Endothelial cell of umbilical vein (primary cell): Measurements from ENCODE around the gene MED26. TPM values are rescaled to one million over a fixed set of nuclear protein-coding genes. Genes with fewer than 3 reads are reported as not detected.

Source experiments
- BruUV-seq: library from RNA; stranded (reverse); fragments of 400-500 nt; replicated peaks from 2 replicates; lab custom pipeline; 2021; lab: Mats Ljungman, UMichigan
- CTCF ChIA-PET: fragments of 300-600, 350-600 bp; sonication (Branson Sonifier 250); formaldehyde crosslinking; loops from one replicate; lab custom pipeline; 2021; ENCODE audit warnings: antibody characterized with exemption, inconsistent platforms; lab: Charles Lee
- POLR2A ChIA-PET: fragments of 300-600, 350-600 bp; sonication (Branson Sonifier 250); formaldehyde crosslinking; loops from one replicate; lab custom pipeline; 2021; ENCODE audit warnings: antibody characterized with exemption, inconsistent platforms; lab: Charles Lee
- DNase-seq: peaks from one replicate; pipeline ENCODE4 v3.0.0-alpha.2; 2011; ENCODE audit warnings: low read depth, low spot score
- FAIRE-seq: peaks from 2 replicates; lab custom pipeline; 2011; peaks lifted over from hg19 to GRCh38; lab: Jason Lieb, UNC
- H2AFZ ChIP-seq: 2 replicates; pipeline ENCODE4 v1.6.0; 2012; ENCODE audit warnings: low read depth, low read length, control low read depth, inconsistent platforms
- H3K27ac ChIP-seq: 2 replicates; pipeline ENCODE4 v1.5.1; 2011; ENCODE audit warnings: low read depth, mild to moderate bottlenecking, control low read depth, low read length, moderate library complexity; ENCODE audit not compliant: insufficient read depth
- H3K27me3 ChIP-seq, 2 experiments: 2 replicates each; pipeline versions ENCODE4 v1.6.0 to v1.6.1; 2011; ENCODE audit warnings: low read length in 2 of 2, mixed read lengths in 1 of 2; ENCODE audit not compliant: control insufficient read depth in 2 of 2, insufficient read depth in 2 of 2
- H3K36me3 ChIP-seq, 2 experiments: 2 replicates in 1 of 2; 3 replicates in 1 of 2; pipeline ENCODE4 v1.5.1; 2011; ENCODE audit warnings: low read length in 2 of 2, mild to moderate bottlenecking in 1 of 2, moderate library complexity in 1 of 2; ENCODE audit not compliant: control insufficient read depth in 2 of 2, insufficient read depth in 2 of 2; ENCODE audit errors: extremely low read depth in 1 of 2
- H3K4me1 ChIP-seq: 3 replicates; pipeline ENCODE4 v1.5.1; 2011; ENCODE audit warnings: mild to moderate bottlenecking, low read length; ENCODE audit not compliant: control insufficient read depth, insufficient read depth; ENCODE audit errors: extremely low read depth
- H3K4me2 ChIP-seq: 2 replicates; pipeline ENCODE4 v1.6.1; 2011; ENCODE audit warnings: low read length, control low read depth, mixed read lengths; ENCODE audit not compliant: insufficient read depth
- H3K4me3 ChIP-seq, 3 experiments: fragments of 200-600 bp in 1 of 3; sonication (generic), shearing (Covaris generic) in 1 of 3; replicated peaks in 1 of 3; 2 replicates each; pipeline ENCODE4 v1.5.1; 2011 to 2016; ENCODE audit warnings: control low read depth in 3 of 3, low read length in 3 of 3, mild to moderate bottlenecking in 2 of 3, inconsistent platforms in 1 of 3, low read depth in 1 of 3, moderate library complexity in 1 of 3; ENCODE audit not compliant: insufficient read depth in 1 of 3
- H3K79me2 ChIP-seq: 2 replicates; pipeline ENCODE4 v1.6.0; 2012; ENCODE audit warnings: low read length, inconsistent platforms; ENCODE audit not compliant: control insufficient read depth, insufficient read depth
- H3K9ac ChIP-seq: replicated peaks from 2 replicates; pipeline ENCODE3; 2011; ENCODE audit warnings: low read length, control low read depth; ENCODE audit not compliant: insufficient read depth; ENCODE audit errors: extremely low read depth
- H3K9me1 ChIP-seq: replicated peaks from 3 replicates; pipeline ENCODE4 v1.6.0; 2011; ENCODE audit warnings: mild to moderate bottlenecking, low read length; ENCODE audit not compliant: control insufficient read depth, insufficient read depth; ENCODE audit errors: extremely low read depth
- H3K9me3 ChIP-seq: replicated peaks from 2 replicates; pipeline ENCODE4 v1.5.1; 2012; ENCODE audit warnings: low read length, inconsistent platforms; ENCODE audit not compliant: control insufficient read depth, insufficient read depth
- H4K20me1 ChIP-seq: replicated peaks from 2 replicates; pipeline ENCODE3; 2011; ENCODE audit warnings: mild to moderate bottlenecking, low read length; ENCODE audit not compliant: control insufficient read depth, insufficient read depth; ENCODE audit errors: extremely low read depth
- CTCF ChIP-seq, 2 donors: IDR thresholded peaks; 1 replicate in 1 of 2; 2 replicates in 1 of 2; pipeline ENCODE4 v1.5.1; 2011; ENCODE audit warnings: low read length in 2 of 2, mild to moderate bottlenecking in 2 of 2, moderate library complexity in 2 of 2, control low read depth in 1 of 2, inconsistent platforms in 1 of 2, low read depth in 1 of 2; ENCODE audit not compliant: insufficient read depth in 1 of 2; ENCODE audit errors: extremely low read depth in 1 of 2
- EZH2 ChIP-seq: IDR thresholded peaks from 2 replicates; pipeline ENCODE4 v1.6.1; 2012; ENCODE audit warnings: borderline replicate concordance, low read depth, mild to moderate bottlenecking, moderate library complexity, low read length, inconsistent platforms; ENCODE audit not compliant: severe bottlenecking
- FOS ChIP-seq: IDR thresholded peaks from 2 replicates; pipeline ENCODE4 v1.6.1; 2011; ENCODE audit warnings: mild to moderate bottlenecking, low read length, moderate library complexity, borderline replicate concordance; ENCODE audit not compliant: insufficient read depth
- GATA2 ChIP-seq: IDR thresholded peaks from 2 replicates; pipeline ENCODE4 v1.7.0; 2011; ENCODE audit warnings: low read depth, mild to moderate bottlenecking, moderate library complexity, mixed read lengths, low read length; ENCODE audit not compliant: insufficient read length, insufficient read depth
- JUN ChIP-seq: IDR thresholded peaks from 2 replicates; pipeline ENCODE4 v1.6.1; 2011; ENCODE audit warnings: borderline replicate concordance, low read depth; ENCODE audit not compliant: insufficient read length, insufficient read depth
- MAX ChIP-seq: IDR thresholded peaks from 2 replicates; pipeline ENCODE4 v1.6.1; 2011; ENCODE audit not compliant: insufficient read depth, insufficient read length
- MYC ChIP-seq: IDR thresholded peaks from one replicate; pipeline ENCODE4 v1.6.1; 2011; ENCODE audit warnings: mild to moderate bottlenecking, low read depth, low read length
- POLR2A ChIP-seq: IDR thresholded peaks from 2 replicates; pipeline ENCODE4 v1.6.1; 2012; ENCODE audit warnings: low read depth, mild to moderate bottlenecking, control low read depth, low read length
- POLR2AphosphoS5 ChIP-seq: IDR thresholded peaks from 2 replicates; pipeline ENCODE4 v1.6.1; 2012; ENCODE audit warnings: low read depth, mild to moderate bottlenecking, control low read depth, low read length, moderate library complexity; ENCODE audit not compliant: insufficient read depth
- dilution Hi-C: fragments of 300-500 bp; cut with MboI; formaldehyde crosslinking; loops from one replicate; pipeline ENCODE4 v1.15.0; 2019; ENCODE audit warnings: low sequenced_read_pairs; ENCODE audit not compliant: extremely low pct_ligation_motif_present
- intact Hi-C: fragments of 100-400 bp; cut with micrococcal nuclease; formaldehyde crosslinking; loops from one replicate; pipeline ENCODE4 v1.10.0; 2022
- polyA plus RNA-seq, 4 experiments: library from polyadenylated mRNA; depleted of rRNA in 3 of 4; stranded (reverse) in 3 of 4; unstranded in 1 of 4; fragments of >200 nt; gene quantifications; 2 replicates each; pipeline versions ENCODE4 v1.2.1 to v1.2.3, GENCODE V29; 2011 to 2012; ENCODE audit warnings: missing spikeins in 1 of 4
- total RNA-seq: library from RNA; stranded (reverse); gene quantifications from 2 replicates; pipeline ENCODE4 v1.2.3, GENCODE V29; 2021

MED26 gene
- total and polyA plus RNA-seq, 2 donors (not counting 3 experiments of a cell fraction or from before 2014, with no cell fraction given) = 5.6 to 13.4 TPM

GRCh38 chr19:16609511-16610200 is 18.3 kb downstream of the MED26 start:
- Histone ChIP-seq H3K9me3 (no peaks in the 10 kb centered on the region), H3K27me3 (no peaks in the 10 kb centered on the region), H2AFZ (no peak overlapping the region), H3K79me2 (peaks cover 89% of the 10 kb centered on the region), H3K4me2 (no peak overlapping the region), H3K4me3 (no peak overlapping the region), H3K27ac (no peak overlapping the region), H3K9me1 (no peaks in the 10 kb centered on the region), H3K36me3 (no peaks in the 10 kb centered on the region), H3K9ac (no peak overlapping the region), H4K20me1 (peaks cover 4% of the 10 kb centered on the region), H3K4me1 (peaks cover 4% of the 10 kb centered on the region)
- ChIA-PET POLR2A (interaction anchor here (0.7 kb wide), 1 partner anchor 1065 kb away, joined by 3 read pairs; no protein-coding TSS in a partner anchor), CTCF (no interaction called here)
- FAIRE-seq (no peak), DNase-seq (no peak)
- TF ChIP-seq FOS = no peak
- TF ChIP-seq JUN = no peak
- TF ChIP-seq MAX = no peak
- no peak for TF ChIP-seq GATA2
- TF ChIP-seq MYC = no peak
- no peak for TF ChIP-seq CTCF (IDR thresholded peaks at IDR 0.05; ENCODE audit: extremely low read depth in 1 of 2, insufficient read depth in 1 of 2, low read depth in 1 of 2, low read length in 2 of 2)
- no peak for TF ChIP-seq POLR2AphosphoS5
- TF ChIP-seq POLR2A = no peak
- TF ChIP-seq EZH2 = no peak
- dilution Hi-C loops = no loop called here
- no TSS peak for BruUV-seq
- intact Hi-C loops = no loop called here
